K562 (cell line): ENCODE results near the gene GATA1. TPM values are rescaled to one million over a fixed set of nuclear protein-coding genes. Genes with fewer than 3 reads are reported as not detected.

Source experiments
- CEBPB ChIP-seq: fragments of 450-650 bp; IDR thresholded peaks from 2 replicates; pipeline ENCODE4 v1.6.1; 2016; ENCODE audit warnings: missing genetic modification characterization, missing compliant biosample characterization
- ETS2 ChIP-seq: IDR thresholded peaks from 2 replicates; pipeline ENCODE4 v1.6.1; 2016; ENCODE audit warnings: borderline replicate concordance, missing genetic modification characterization, mild to moderate bottlenecking, moderate library complexity, missing compliant biosample characterization; ENCODE audit not compliant: poor library complexity, severe bottlenecking
- GABPA ChIP-seq: fragments of 200-800 bp; sonication (Bioruptor generic); conservative IDR thresholded peaks from 2 replicates; pipeline ENCODE4 v1.6.1; 2016; ENCODE audit warnings: low read depth, missing genetic modification characterization, missing compliant biosample characterization
- HDAC1 ChIP-seq, 2 experiments: fragments of 450-650 bp; IDR thresholded peaks; 2 replicates each; pipeline ENCODE4 v1.6.1; 2016 to 2017; ENCODE audit warnings: inconsistent platforms in 1 of 2, mild to moderate bottlenecking in 1 of 2, moderate library complexity in 1 of 2
- MAFG ChIP-seq: fragments of 450-650 bp; conservative IDR thresholded peaks from 2 replicates; pipeline ENCODE4 v1.6.1; 2016; ENCODE audit warnings: missing genetic modification characterization, missing compliant biosample characterization
- MAZ ChIP-seq, 2 experiments: fragments of 450-650 bp in 1 of 2; sonication (generic) in 1 of 2; formaldehyde crosslinking; IDR thresholded peaks in 1 of 2; conservative IDR thresholded peaks in 1 of 2; 2 replicates each; pipeline versions ENCODE4 v1.4.0 to v1.5.0; 2020; ENCODE audit warnings: mild to moderate bottlenecking in 1 of 2, missing genetic modification reagents in 1 of 2
- MTA1 ChIP-seq: fragments of 450-650 bp; IDR thresholded peaks from 2 replicates; pipeline ENCODE4 v1.6.1; 2017; ENCODE audit warnings: borderline replicate concordance
- MXI1 ChIP-seq: IDR thresholded peaks from 2 replicates; pipeline ENCODE4 v1.6.1; 2011; ENCODE audit warnings: low read depth, mild to moderate bottlenecking, improper control_type of control experiment, low read length
- NKRF ChIP-seq: fragments of 450-650 bp; IDR thresholded peaks from 2 replicates; pipeline ENCODE4 v1.6.1; 2016; ENCODE audit warnings: borderline replicate concordance
- OTX1 ChIP-seq: fragments of 450-650 bp; formaldehyde crosslinking; IDR thresholded peaks from 2 replicates; pipeline ENCODE4 v1.4.0; 2022; ENCODE audit warnings: mild to moderate bottlenecking
- PATZ1 ChIP-seq: fragments of 250-450 bp; sonication (Bioruptor Pico); IDR thresholded peaks from 2 replicates; pipeline ENCODE4 v1.5.0; 2020; ENCODE audit warnings: mild to moderate bottlenecking, borderline replicate concordance
- PCBP2 ChIP-seq: fragments of 200-400 bp; formaldehyde crosslinking; IDR thresholded peaks from 2 replicates; pipeline ENCODE4 v1.6.1; 2018; ENCODE audit warnings: low read length, low read depth, mild to moderate bottlenecking, moderate library complexity; ENCODE audit not compliant: poor library complexity, severe bottlenecking
- SMARCC2 ChIP-seq: fragments of 450-650 bp; IDR thresholded peaks from 2 replicates; pipeline ENCODE4 v1.6.1; 2017; ENCODE audit warnings: antibody characterized with exemption, moderate library complexity, mild to moderate bottlenecking, low read depth
- TEAD2 ChIP-seq: fragments of 450-650 bp; IDR thresholded peaks from 2 replicates; pipeline ENCODE4 v1.6.1; 2016; ENCODE audit warnings: missing genetic modification characterization, control low read depth, missing compliant biosample characterization
- VEZF1 ChIP-seq: fragments of 200-800 bp; sonication (Bioruptor generic); IDR thresholded peaks from 2 replicates; pipeline ENCODE4 v1.6.1; 2017; ENCODE audit warnings: missing genetic modification characterization, missing compliant biosample characterization
- ZFP30 ChIP-seq: fragments of 250-450 bp; sonication (Bioruptor Pico); IDR thresholded peaks from 2 replicates; pipeline ENCODE4 v1.8.0; 2022; ENCODE audit warnings: moderate library complexity, mild to moderate bottlenecking, inconsistent platforms, borderline replicate concordance
- ZNF431 ChIP-seq: sonication (generic); formaldehyde crosslinking; IDR thresholded peaks from 2 replicates; pipeline ENCODE4 v1.8.0; 2022; ENCODE audit warnings: mild to moderate bottlenecking, missing genetic modification reagents
- ZNF740 ChIP-seq, 3 experiments: fragments of 200-800 bp in 1 of 3; sonication (Bioruptor generic) in 1 of 3; sonication (generic) in 1 of 3; formaldehyde crosslinking in 1 of 3; IDR thresholded peaks; 2 replicates each; pipeline versions ENCODE4 v1.6.1 to v1.8.0; 2016 to 2022; ENCODE audit warnings: mild to moderate bottlenecking in 2 of 3, missing compliant biosample characterization in 2 of 3, missing genetic modification characterization in 2 of 3, missing genetic modification reagents in 1 of 3
- polyA plus RNA-seq, 8 experiments: library from polyadenylated mRNA; depleted of rRNA in 4 of 8; stranded (reverse) in 5 of 8; unstranded in 3 of 8; fragments of >200 nt; fragmentation: Nextera tagmentation in 2 of 8; fragmentation: Illumina TruSeq in 1 of 8; extraction: Ambion mirVana in 2 of 8; extraction: Trizol in 1 of 8; gene quantifications; 2 replicates each; pipeline versions ENCODE4 v1.2.1 to v1.2.3, GENCODE V29; 2011 to 2014; ENCODE audit warnings: inconsistent platforms in 1 of 8, missing spikeins in 1 of 8
- total RNA-seq, 7 experiments: library from RNA; depleted of rRNA in 6 of 7; stranded (reverse); fragments of >200 nt in 6 of 7; fragmentation: Illumina TruSeq in 2 of 7; extraction: Trizol in 2 of 7; gene quantifications; 2 replicates each; pipeline versions ENCODE4 v1.2.1 to v1.2.3, GENCODE V29; 2011 to 2021; ENCODE audit warnings: low replicate concordance in 1 of 7

GATA1 gene
- total and polyA plus RNA-seq, 9 of the 15 experiments (the other 6 are each of a cell fraction or from before 2014, with no cell fraction given) = 11.9 to 291 (median 116) TPM

GRCh38 chrX:48789366-48790220 lies 3.2 kb downstream of the GATA1 start (continued):
- no peak for TF ChIP-seq MAFG
- no peak for TF ChIP-seq TEAD2 (tag)
- no peak for TF ChIP-seq ZFP30
- TF ChIP-seq SMARCC2 = no peak
- no peak for TF ChIP-seq HDAC1 (IDR thresholded peaks at IDR 0.05)
- no peak for TF ChIP-seq MXI1
- peak; percentile 33; the same call in 1 of the 2 replicates for TF ChIP-seq GABPA
- TF ChIP-seq PATZ1 (CRISPR knock-in tag) = peak; percentile 34; the same call in 1 of the 2 replicates
- peak in 1 of 2 experiments; percentile 47; a peak in 1 of 4 replicates for TF ChIP-seq MAZ (CRISPR knock-in tag; conservative IDR thresholded peaks at IDR 0.05 in 1 of 2, IDR thresholded peaks at IDR 0.05 in 1 of 2)
- TF ChIP-seq NKRF = 0 out of 2 replicates have a peak, but pooled peaks have one; percentile 23
- no peak for TF ChIP-seq ETS2 (tag)
- TF ChIP-seq VEZF1 = peak; percentile 90
- TF ChIP-seq CEBPB = no peak
- TF ChIP-seq ZNF431 (CRISPR knock-in tag) = no peak
- TF ChIP-seq MTA1 = 0 out of 2 replicates have a peak, but pooled peaks have one; percentile 34
- TF ChIP-seq PCBP2 = no peak
- TF ChIP-seq ZNF740 (CRISPR knock-in tag; IDR thresholded peaks at IDR 0.05) = peak; percentile 61; the same call in 1 of the 2 replicates
- TF ChIP-seq ZNF740 (tag; IDR thresholded peaks at IDR 0.05) = peak in 1 of 2 experiments; percentile 58; a peak in 1 of 4 replicates
- 0 out of 2 replicates have a peak, but pooled peaks have one; percentile 7 for TF ChIP-seq OTX1 (CRISPR knock-in tag)
